22Rv1 (cell line): Measurements from ENCODE around the gene ZFAND2B.

Experiments used
- CTCF ChIP-seq: fragments of 450-650 bp; IDR thresholded peaks from 2 replicates; pipeline ENCODE4 v1.5.1; 2017; ENCODE audit warnings: mild to moderate bottlenecking
- ZFX ChIP-seq: fragments of 450-650 bp; IDR thresholded peaks from 2 replicates; pipeline ENCODE4 v1.6.1; 2017; ENCODE audit warnings: antibody characterized with exemption, borderline replicate concordance

GRCh38 chr2:219251656-219252055 is 45.1 kb downstream of the ZFAND2B start:
- no peak for TF ChIP-seq CTCF
- TF ChIP-seq ZFX, result no peak
